ENCODE measurements around the gene RTEL1.
A peak's percentile ranks its signal among the peaks of the same experiment; 100 is the strongest.
"Not testable (repeated sequence)": the region's sequence is repeated elsewhere in the genome, so short reads cannot be mapped to it uniquely, and the experiment has no call there.

RTEL1 gene

DNA sequence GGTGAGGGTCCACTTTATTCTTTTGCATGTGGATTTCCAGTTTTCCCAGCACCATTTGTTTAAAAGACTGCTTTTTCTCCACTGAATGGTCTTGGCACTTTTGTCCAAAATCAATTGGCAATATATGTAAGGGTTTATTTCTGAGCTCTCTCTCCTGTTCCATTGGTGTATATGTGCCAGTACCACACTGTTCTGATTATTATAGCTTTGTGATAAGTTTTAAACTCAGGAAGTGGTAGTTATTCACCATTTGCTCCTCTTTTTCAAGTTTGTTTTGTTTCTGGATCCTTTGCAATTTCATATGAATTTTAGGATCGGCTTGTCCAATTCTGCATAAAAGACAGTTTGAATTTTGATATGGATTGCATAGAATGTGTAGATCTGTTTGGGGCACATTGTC, 54.1 kb downstream of the RTEL1 start:
- DNase-seq (ENCODE audit: low read depth in 2 of 2, low spot score in 1 of 2) = no peak

DNA sequence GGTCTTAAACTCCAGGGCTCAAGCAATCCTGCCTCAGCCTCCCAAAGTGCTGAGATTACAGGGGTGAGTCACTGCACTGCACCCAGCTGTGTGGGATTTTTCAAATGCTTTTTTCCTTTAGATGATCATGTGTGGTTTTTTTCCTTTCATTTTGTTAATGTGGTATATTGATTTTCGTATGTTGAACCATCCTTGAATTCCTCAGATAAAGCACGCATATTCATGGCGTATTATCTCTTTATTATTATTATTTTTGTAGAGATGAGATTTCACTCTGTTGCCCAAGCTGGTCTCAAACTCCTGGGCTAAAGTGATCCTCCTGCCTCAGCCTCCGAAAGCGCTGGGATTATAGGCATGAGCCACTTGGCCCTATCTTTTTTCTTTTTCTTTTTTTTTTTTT, 56.7 kb downstream of the RTEL1 start:
- no peak for DNase-seq (ENCODE audit: low read depth in 2 of 2, low spot score in 1 of 2)

DNA sequence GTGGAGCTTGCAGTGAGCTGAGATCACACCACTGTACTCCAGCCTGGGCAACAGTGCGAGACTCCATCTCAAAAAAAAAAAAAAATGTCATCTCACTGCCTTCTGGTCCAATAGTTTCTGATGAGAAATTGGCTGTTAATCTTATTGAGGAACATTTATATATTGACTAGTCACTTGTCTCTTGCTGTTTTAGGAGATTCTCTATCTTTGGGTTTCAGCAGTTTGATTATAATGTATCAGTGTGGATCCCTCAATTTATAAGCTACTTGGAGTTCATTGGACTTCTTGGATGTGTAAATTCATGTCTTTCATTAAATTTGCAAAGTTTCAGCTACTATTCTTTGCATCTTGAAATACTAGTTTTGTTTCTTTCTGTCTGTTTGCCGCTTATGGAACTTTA, 60.9 kb downstream of the RTEL1 start:
- no peak for DNase-seq (ENCODE audit: low read depth in 2 of 2, low spot score in 1 of 2)

DNA sequence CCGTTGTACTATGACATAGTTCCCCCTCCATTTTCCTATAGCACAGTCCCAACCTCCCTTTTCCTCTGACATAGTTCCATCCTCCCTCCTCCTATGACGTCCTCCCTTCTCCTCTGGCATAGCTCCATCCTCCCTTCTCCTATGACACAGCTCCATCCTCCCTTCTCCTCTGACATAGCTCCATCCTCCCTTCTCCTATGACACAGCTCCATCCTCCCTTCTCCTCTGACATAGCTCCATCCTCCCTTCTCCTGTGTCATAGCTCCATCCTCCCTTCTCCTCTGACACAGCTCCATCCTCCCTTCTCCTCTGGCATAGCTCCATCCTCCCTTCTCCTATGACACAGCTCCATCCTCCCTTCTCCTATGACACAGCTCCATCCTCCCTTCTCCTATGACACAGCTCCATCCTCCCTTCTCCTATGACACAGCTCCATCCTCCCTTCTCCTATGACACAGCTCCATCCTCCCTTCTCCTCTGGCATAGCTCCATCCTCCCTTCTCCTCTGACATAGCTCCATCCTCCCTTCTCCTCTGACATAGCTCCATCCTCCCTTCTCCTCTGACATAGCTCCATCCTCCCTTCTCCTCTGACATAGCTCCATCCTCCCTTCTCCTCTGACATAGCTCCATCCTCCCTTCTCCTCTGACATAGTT, 65.0 kb downstream of the RTEL1 start:
- not testable (repeated sequence) for DNase-seq (ENCODE audit: low read depth in 2 of 2, low spot score in 1 of 2)

DNA sequence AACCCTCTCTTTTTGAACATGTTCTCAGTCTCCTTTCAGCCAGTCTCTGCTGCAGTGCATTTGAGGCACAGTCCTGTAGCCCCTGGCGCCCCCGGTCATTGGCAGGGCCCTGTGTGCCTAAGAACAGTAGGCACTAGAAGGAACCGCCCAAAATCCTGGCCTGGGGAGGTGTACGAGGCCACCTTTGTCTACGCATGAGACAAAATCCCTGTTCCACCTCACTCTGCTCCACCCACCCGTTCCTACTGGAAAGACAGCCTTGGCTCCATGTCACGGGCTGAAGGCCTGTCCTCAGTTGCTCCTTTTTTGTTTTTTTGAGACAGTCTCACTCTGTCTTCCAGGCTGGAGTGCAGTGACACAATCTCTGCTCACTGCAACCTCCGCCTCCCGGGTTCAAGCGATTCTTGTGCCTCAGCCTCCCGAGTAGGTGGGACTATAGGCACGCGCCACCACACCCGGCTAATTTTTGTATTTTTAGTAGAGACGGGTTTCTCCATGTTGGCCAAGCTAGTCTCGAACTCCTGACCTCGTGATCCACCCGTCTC, 72.1 kb downstream of the RTEL1 start:
- not testable (repeated sequence) for DNase-seq (ENCODE audit: low read depth in 2 of 2, low spot score in 1 of 2)

- no peak for DNase-seq (ENCODE audit: low read depth in 2 of 2, low spot score in 1 of 2)
Measured at GRCh38 chr20:63731410-63731809, 73.3 kb downstream of the RTEL1 start.

GRCh38 chr20:63732118-63733095, 74.3 kb downstream of the RTEL1 start:
- DNase-seq (ENCODE audit: low read depth in 2 of 2, low spot score in 1 of 2) = no peak

DNA sequence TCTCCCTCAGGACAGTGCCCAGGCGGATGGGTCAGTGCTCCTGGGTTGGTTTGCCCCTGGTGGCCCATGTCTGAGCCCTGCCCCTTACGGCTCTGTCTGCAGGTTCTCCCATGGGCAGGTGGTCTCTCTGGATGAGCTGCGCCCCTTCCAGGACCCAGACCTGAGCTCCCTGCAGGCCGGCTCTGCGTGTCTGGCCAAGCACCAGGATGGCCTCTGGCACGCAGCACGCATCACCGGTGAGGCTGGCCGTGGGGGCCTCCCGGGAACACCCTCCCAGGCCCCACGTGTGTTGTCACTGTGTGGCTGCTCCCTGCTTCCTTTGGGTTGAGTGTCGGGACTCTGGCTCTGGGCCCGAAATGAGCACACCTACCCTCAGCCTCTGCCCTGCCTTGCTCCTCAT, 75.0 kb downstream of the RTEL1 start:
- no peak for DNase-seq (ENCODE audit: low read depth in 2 of 2, low spot score in 1 of 2)

- DNase-seq (ENCODE audit: low read depth in 2 of 2, low spot score in 1 of 2) = no peak
Measured at GRCh38 chr20:63733579-63734081, 75.5 kb downstream of the RTEL1 start.

GRCh38 chr20:63734111-63734945, 76.2 kb downstream of the RTEL1 start:
- DNase-seq (ENCODE audit: low read depth in 2 of 2, low spot score in 1 of 2) = no peak

GRCh38 chr20:63734946-63735858, 77.1 kb downstream of the RTEL1 start:
- no peak for DNase-seq (ENCODE audit: low read depth in 2 of 2, low spot score in 1 of 2)

DNA sequence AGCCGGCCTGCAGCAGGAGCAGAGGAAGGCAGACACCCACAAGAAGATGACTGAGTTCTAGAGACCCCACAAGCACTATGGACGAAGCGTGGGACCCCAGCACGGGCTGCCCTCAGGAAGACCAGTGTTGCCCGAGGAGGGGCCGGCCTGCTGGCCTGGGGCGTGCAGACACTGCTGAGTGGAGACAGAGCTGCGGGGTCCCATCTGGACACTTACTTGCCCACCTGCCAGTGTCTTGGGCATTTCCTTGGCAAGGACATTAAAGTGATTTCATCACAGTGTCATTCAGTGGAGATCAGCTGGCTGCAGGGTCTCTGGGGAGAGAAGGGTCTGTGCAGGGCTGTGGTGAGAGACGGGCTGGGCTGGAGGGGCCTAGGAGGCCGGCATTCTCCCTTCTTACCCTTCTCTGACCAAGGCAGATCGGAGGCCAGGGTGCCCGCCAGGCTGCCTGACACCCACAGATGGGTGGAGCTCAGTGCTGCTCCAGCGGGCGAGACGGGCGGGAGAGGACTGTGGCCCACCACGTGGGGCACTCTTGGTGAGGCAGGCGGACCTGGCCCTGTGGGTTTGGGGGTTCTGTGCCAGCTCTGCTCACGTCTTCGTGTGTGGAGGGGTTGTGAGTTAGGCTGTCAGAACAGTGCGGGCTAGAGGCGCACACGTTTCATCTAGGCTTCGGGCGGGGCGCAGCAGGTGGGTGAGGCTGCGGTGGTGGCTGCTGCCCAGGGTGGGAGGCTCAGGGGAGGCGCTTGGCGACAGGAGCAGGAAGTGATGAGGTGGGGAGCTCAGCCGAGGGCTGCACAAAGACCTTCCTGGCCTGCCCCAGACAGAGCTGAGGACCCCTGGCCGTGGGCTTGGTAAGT, 78.0 kb downstream of the RTEL1 start, which contains the start of gene LIME1:
LIME1 (plus strand) TSS at position 806 of the 860 bp plus-strand sequence. CDS start 886 bp downstream, outside the sequence.
- peak in 1 of 2 donors; percentile 61 for DNase-seq (ENCODE audit: low read depth in 2 of 2, low spot score in 1 of 2)

DNA sequence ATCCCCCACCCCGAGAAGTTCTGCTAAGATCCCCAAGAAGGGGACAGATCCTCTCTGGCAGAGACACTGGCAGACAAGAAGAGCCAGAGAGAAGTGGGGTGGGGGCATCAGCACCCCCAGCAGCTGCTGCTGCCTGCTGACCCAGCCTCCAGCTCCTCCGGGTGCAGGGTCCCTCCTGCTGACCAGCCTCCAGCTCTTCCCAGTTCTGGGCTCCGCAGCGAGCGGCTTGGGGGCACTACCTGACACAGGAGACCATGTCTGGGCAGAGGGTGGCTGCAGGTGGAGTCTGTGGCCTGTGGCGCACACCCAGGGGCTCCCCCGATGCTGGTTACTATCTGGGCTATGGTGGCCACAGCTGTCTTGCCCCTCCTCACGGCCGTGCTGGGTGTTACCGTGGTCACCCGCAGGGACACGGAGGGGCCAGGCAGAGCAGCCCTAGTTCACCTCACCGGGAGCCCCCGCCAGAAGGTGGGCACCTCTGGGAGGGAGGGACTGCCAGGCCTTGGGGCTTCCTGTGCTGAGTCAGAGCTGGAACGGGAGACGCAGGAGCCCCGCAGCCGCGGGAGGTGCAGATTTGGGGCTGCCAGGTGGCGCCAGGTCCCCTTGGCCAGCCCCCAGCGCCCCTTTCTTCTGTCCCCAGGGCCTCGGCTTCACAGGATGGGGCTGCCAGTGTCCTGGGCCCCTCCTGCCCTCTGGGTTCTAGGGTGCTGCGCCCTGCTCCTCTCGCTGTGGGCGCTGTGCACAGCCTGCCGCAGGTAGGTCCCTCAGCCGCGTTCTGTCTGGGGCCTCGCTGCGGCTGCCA, 79.0 kb downstream of the RTEL1 start:
- DNase-seq (ENCODE audit: low read depth in 2 of 2, low spot score in 1 of 2) = no peak

DNA sequence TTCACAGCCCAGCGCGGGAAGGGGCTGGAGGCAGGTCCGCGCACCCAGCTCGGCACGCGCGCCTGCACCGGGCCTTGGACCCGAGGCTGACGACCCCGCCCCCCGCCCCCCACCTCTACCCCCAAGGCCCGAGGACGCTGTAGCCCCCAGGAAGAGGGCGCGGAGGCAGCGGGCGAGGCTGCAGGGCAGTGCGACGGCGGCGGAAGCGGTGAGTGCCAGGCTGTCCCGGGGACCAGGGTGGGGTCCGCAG, 79.5 kb downstream of the RTEL1 start:
- DNase-seq (ENCODE audit: low read depth in 2 of 2, low spot score in 1 of 2) = no peak

DNA sequence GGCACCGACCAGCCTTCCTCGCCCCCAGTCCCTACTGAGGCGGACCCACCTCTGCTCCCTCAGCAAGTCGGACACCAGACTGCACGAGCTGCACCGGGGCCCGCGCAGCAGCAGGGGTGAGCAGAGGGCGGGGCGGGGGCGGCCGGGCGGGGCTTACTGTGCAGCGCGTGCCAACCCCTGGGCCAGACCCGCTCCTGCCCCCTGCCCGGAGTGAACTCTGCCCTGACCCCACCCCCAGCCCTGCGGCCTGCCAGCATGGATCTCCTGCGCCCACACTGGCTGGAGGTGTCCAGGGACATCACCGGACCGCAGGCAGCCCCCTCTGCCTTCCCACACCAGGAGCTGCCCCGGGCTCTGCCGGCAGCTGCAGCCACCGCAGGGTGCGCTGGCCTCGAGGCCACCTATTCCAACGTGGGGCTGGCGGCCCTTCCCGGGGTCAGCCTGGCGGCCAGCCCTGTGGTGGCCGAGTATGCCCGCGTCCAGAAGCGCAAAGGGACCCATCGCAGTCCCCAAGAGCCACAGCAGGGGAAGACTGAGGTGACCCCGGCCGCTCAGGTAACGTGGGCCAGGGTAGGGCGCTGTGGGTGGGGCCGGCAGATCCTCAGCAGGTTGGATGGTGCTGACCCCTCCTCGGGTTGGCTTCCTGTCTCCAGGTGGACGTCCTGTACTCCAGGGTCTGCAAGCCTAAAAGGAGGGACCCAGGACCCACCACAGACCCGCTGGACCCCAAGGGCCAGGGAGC, 80.0 kb downstream of the RTEL1 start:
- DNase-seq (ENCODE audit: low read depth in 2 of 2, low spot score in 1 of 2) = no peak

GRCh38 chr20:63738687-63739129, 80.6 kb downstream of the RTEL1 start:
- no peak for DNase-seq (ENCODE audit: low read depth in 2 of 2, low spot score in 1 of 2)

Measured in stimulated activated CD8-positive, alpha-beta memory T cell treated with anti-CD3 and anti-CD28 coated beads, Interleukin-4, amount 100 ng/mL, for 1 hour (primary cell).